Ascending aorta (tissue), 2 donors: ENCODE data around the gene MAGI1. TPM values are rescaled to one million over a fixed set of nuclear protein-coding genes. Genes with fewer than 3 reads are reported as not detected.
A peak's percentile ranks its signal among the peaks of the same experiment; 100 is the strongest.
"Not testable (repeated sequence)": the region's sequence is repeated elsewhere in the genome, so short reads cannot be mapped to it uniquely, and the experiment has no call there.

Source experiments
- DNase-seq, 2 donors: peaks; one replicate each; pipeline ENCODE4 v3.0.0-alpha.2; 2019; ENCODE audit warnings: low spot score in 2 of 2
- H3K27ac ChIP-seq, 2 donors: fragments of 200-600 bp; sonication (generic); one replicate each; pipeline ENCODE4 v1.5.1; 2016 to 2017; ENCODE audit warnings: mild to moderate bottlenecking in 1 of 2
- H3K27me3 ChIP-seq: fragments of 200-600 bp; sonication (generic); one replicate; pipeline ENCODE4 v1.5.1; 2017
- H3K36me3 ChIP-seq, 2 donors: fragments of 200-600 bp; sonication (generic); one replicate each; pipeline ENCODE4 v1.5.1; 2016
- H3K4me1 ChIP-seq, 2 donors: fragments of 200-600 bp; sonication (generic); one replicate each; pipeline ENCODE4 v1.5.1; 2016 to 2017; ENCODE audit warnings: mild to moderate bottlenecking in 1 of 2
- H3K4me3 ChIP-seq, 2 donors: fragments of 200-600 bp; sonication (generic); one replicate each; pipeline ENCODE4 v1.5.1; 2016 to 2017; ENCODE audit warnings: mild to moderate bottlenecking in 1 of 2
- H3K9me3 ChIP-seq, 2 donors: fragments of 200-600 bp; sonication (generic); one replicate each; pipeline ENCODE4 v1.5.1; 2016
- intact Hi-C: fragments of 100-400 bp; cut with DNase I; formaldehyde crosslinking; loops from one replicate; pipeline ENCODE4 v1.15.1; 2023
- total RNA-seq: library from RNA; depleted of rRNA; stranded (reverse); fragments of >200 nt; gene quantifications from one replicate; pipeline ENCODE4 v1.1.0, GENCODE V29; 2016
- TF ChIP-seq, protein P1 (sequence below), 3 experiments: fragments of 200-600 bp in 2 of 3; fragments of 450-650 bp in 1 of 3; sonication (generic) in 2 of 3; IDR thresholded peaks; one replicate each; pipeline ENCODE4 v1.5.1; 2016 to 2019; ENCODE audit warnings: antibody characterized with exemption in 3 of 3, mild to moderate bottlenecking in 1 of 3, moderate library complexity in 1 of 3

Gene MAGI1
- total RNA-seq, 1 donor from 2014 or later, result 28.4 TPM

DNA sequence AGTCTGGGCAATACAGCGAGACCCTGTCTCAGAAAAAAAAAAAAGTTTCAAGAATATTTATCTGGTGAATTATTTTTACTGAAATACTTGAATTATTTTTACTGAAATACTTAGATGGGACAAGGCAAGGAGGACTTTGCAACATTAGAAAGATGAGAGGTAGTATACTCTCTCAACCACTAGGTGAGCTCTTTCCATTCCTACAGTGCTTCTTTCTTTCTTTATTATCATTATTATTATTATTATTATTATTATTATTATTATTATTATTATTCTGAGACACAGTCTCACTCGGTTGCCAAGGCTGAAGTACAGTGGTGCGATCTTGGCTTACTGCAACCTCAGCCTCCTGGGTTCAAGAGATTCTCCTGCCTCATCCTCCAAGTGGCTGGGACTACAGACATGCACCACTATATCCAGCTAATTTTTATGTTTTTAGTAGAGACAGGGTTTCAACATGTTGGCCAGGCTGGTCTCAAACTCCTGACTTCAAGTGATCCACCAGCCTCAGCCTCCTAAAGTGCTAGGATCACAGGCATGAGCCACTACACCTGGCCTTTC, 468.8 kb downstream of the MAGI1 start:
- Histone ChIP-seq H3K27me3 (no peaks in the 10 kb centered on the region), H3K4me1 (peaks cover 0 to 15% of the 10 kb centered on the region in 2 donors), H3K4me3 (no peak overlapping the region), H3K27ac (no peak overlapping the region), H3K9me3 (no peaks in the 10 kb centered on the region), H3K36me3 (no peaks in the 10 kb centered on the region)
- intact Hi-C loops, result no loop called here
- DNase-seq, result no peak
- TF ChIP-seq, protein P1, sequence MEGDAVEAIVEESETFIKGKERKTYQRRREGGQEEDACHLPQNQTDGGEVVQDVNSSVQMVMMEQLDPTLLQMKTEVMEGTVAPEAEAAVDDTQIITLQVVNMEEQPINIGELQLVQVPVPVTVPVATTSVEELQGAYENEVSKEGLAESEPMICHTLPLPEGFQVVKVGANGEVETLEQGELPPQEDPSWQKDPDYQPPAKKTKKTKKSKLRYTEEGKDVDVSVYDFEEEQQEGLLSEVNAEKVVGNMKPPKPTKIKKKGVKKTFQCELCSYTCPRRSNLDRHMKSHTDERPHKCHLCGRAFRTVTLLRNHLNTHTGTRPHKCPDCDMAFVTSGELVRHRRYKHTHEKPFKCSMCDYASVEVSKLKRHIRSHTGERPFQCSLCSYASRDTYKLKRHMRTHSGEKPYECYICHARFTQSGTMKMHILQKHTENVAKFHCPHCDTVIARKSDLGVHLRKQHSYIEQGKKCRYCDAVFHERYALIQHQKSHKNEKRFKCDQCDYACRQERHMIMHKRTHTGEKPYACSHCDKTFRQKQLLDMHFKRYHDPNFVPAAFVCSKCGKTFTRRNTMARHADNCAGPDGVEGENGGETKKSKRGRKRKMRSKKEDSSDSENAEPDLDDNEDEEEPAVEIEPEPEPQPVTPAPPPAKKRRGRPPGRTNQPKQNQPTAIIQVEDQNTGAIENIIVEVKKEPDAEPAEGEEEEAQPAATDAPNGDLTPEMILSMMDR (IDR thresholded peaks at IDR 0.05), result no peak

DNA sequence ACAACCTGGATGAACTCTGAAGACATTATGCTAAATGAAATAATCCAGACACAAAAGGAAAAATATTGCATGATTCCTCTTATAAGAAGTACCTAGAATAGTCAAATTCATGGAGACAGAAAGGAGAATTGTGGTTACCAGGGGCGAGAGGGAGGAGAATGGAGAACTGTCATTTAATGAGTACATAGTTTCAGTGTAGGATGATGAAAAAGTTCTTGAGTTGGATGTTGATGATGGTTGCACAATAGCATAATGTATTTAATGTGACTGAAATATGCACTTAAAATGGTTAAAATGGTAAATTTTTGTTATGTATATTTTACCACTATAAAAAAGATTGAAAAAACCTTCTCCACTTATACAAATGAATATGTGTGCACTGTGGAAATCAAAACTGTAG, 469.6 kb downstream of the MAGI1 start:
- peak overlapping the region in 1 of 2 donors; percentile 34 for H3K4me3 ChIP-seq
- H3K27ac ChIP-seq, result no peak overlapping the region
- no peaks in the 10 kb centered on the region for H3K27me3 ChIP-seq
- TF ChIP-seq, protein P1 (IDR thresholded peaks at IDR 0.05), result no peak
- H3K9me3 ChIP-seq, result no peaks in the 10 kb centered on the region
- peaks cover 0 to 18% of the 10 kb centered on the region in 2 donors for H3K4me1 ChIP-seq
- no peaks in the 10 kb centered on the region for H3K36me3 ChIP-seq
- no peak for DNase-seq
- intact Hi-C loops, result no loop called here

DNA sequence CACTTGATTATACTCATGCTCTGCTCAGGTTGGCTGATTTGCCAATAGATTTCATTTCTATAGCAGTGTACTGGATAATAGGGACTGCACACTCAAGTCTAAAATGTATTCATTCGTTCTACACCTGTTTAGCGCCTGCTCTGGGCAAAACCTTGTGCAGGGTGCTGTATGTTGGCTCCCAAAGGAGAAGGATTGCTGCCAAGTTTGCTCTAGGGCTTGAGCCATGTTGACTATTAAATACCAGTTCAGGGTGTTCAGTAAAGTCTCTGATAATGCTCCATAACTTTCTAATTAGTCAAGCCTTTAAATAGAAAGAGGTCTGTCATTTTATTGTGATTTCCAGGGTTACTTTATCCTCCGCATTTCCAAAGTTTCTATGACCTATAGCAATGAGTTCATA, 470.2 kb downstream of the MAGI1 start:
- TF ChIP-seq, protein P1 (IDR thresholded peaks at IDR 0.05), result no peak
- H3K9me3 ChIP-seq, result no peaks in the 10 kb centered on the region
- no peaks in the 10 kb centered on the region for H3K27me3 ChIP-seq
- H3K4me1 ChIP-seq, result peaks cover 0 to 18% of the 10 kb centered on the region in 2 donors
- peak overlapping the region in 1 of 2 donors; percentile 34 for H3K4me3 ChIP-seq
- intact Hi-C loops, result no loop called here
- peak in 1 of 2 donors; percentile 68 for DNase-seq
- H3K27ac ChIP-seq, result no peak overlapping the region
- H3K36me3 ChIP-seq, result no peaks in the 10 kb centered on the region

DNA sequence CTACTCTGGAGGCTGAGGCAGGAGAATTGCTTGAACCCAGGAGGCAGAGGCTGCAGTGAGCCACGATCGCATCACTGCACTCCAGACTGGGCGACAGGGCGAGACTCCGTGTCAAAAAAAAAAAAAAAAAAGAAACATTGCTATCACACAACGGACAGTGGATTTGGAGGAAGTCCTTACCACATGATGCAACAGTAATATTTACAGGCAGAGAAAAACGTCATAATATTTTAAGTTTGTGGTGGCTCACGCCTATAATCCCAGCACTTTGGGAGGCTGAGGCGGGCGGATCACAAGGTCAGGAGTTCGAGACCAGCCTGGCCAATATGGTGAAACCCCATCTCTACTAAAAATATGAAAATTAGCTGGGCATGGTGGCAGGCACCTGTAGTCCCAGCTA, 473.0 kb downstream of the MAGI1 start:
- H3K27me3 ChIP-seq, H3K27ac ChIP-seq, DNase-seq, H3K9me3 ChIP-seq, H3K4me3 ChIP-seq, H3K36me3 ChIP-seq, intact Hi-C loops: not testable (repeated sequence)
- peaks cover 0 to 18% of the 10 kb centered on the region in 2 donors for H3K4me1 ChIP-seq

DNA sequence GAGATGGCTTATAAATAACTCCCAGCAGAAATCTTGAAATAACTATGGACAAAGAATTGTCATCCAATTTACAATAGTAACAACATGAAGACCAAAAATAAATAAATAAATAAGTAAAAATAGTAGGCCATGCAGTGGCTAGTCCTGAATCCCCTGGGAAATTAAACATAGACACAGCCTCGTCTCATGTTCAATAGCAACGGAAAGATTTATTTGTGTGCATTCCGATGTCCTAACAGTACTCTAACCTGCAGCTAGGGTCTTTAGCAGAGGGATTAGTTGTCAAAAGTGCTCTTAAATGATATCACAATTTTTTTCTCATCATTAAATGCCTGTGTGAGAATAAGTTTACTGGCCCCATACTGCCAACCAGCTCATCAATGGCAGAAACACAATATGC, 474.2 kb downstream of the MAGI1 start:
- Histone ChIP-seq H3K36me3 (no peaks in the 10 kb centered on the region), H3K4me3 (no peak overlapping the region), H3K27me3 (no peaks in the 10 kb centered on the region), H3K9me3 (no peaks in the 10 kb centered on the region), H3K4me1 (peaks cover 0 to 16% of the 10 kb centered on the region in 2 donors), H3K27ac (no peak overlapping the region)
- TF ChIP-seq, protein P1 (IDR thresholded peaks at IDR 0.05), result no peak
- intact Hi-C loops, result no loop called here
- no peak for DNase-seq

DNA sequence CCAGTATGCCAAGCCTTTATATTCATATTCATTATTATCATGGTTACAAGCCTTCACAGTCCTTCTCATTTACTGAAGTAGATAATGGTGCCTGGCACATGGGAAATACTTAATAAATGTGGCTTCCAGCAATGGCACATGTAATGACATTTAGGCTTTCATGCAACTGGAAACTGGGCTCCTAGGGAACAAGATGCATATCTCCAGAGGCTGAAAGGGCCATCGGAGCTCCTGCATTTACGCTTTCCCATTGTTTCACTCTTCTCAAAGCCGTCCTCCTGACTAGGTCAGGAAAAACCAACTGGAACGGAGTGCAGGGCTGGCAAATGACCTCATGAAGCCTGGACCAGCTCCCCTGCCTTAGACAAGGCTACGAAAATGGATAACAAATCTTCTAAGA, 474.9 kb downstream of the MAGI1 start:
- TF ChIP-seq, protein P1 (IDR thresholded peaks at IDR 0.05), result no peak
- H3K4me3 ChIP-seq, result no peak overlapping the region
- intact Hi-C loops, result no loop called here

More for the DNA sequence above, 474.9 kb downstream of the MAGI1 start:
- Histone ChIP-seq H3K27me3 (no peaks in the 10 kb centered on the region), H3K27ac (no peak overlapping the region), H3K36me3 (no peaks in the 10 kb centered on the region), H3K4me1 (peaks cover 0 to 12% of the 10 kb centered on the region in 2 donors), H3K9me3 (no peaks in the 10 kb centered on the region)
- no peak for DNase-seq
